OCI-LY1 (cell line): ENCODE results near the gene NEURL2.

ENCODE experiments used
- EZH2 ChIP-seq: fragments of 200-600 bp; sonication (generic), shearing (Covaris generic); IDR thresholded peaks from 2 replicates; pipeline ENCODE4 v1.8.0; 2017; ENCODE audit warnings: borderline replicate concordance, mixed run types, mild to moderate bottlenecking, antibody characterized with exemption, low read length, moderate library complexity, mixed read lengths
- TF ChIP-seq, protein P1 (sequence below): fragments of 200-600 bp; sonication (generic), shearing (Covaris generic); IDR thresholded peaks from 2 replicates; pipeline ENCODE4 v1.5.1; 2017; ENCODE audit warnings: mild to moderate bottlenecking, antibody characterized with exemption, low read length, moderate library complexity, mixed read lengths

- TF ChIP-seq, protein P1, sequence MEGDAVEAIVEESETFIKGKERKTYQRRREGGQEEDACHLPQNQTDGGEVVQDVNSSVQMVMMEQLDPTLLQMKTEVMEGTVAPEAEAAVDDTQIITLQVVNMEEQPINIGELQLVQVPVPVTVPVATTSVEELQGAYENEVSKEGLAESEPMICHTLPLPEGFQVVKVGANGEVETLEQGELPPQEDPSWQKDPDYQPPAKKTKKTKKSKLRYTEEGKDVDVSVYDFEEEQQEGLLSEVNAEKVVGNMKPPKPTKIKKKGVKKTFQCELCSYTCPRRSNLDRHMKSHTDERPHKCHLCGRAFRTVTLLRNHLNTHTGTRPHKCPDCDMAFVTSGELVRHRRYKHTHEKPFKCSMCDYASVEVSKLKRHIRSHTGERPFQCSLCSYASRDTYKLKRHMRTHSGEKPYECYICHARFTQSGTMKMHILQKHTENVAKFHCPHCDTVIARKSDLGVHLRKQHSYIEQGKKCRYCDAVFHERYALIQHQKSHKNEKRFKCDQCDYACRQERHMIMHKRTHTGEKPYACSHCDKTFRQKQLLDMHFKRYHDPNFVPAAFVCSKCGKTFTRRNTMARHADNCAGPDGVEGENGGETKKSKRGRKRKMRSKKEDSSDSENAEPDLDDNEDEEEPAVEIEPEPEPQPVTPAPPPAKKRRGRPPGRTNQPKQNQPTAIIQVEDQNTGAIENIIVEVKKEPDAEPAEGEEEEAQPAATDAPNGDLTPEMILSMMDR, result no peak
- TF ChIP-seq EZH2, result no peak
Observed at GRCh38 chr20:45892049-45892825, 1.2 kb upstream of the NEURL2 start.
